Astrocyte of the spinal cord (primary cell): ENCODE results near the gene NEU4.

Source experiments
- DNase-seq: peaks from one replicate; pipeline ENCODE4 v3.0.0; 2011; ENCODE audit warnings: low read depth, low spot score
- H3K4me3 ChIP-seq: 2 replicates; pipeline ENCODE4 v1.5.1; 2011; ENCODE audit warnings: low read depth, mild to moderate bottlenecking, low read length, moderate library complexity
- CTCF ChIP-seq: IDR thresholded peaks from 2 replicates; pipeline ENCODE4 v1.5.1; 2012; ENCODE audit warnings: low read depth, mild to moderate bottlenecking, low read length, inconsistent platforms
- in situ Hi-C: cut with HindIII; loops from 2 replicates; pipeline ENCODE4 v1.10.0; 2017; ENCODE audit warnings: low sequenced_read_pairs

The NEU4 gene

GRCh38 chr2:241770936-241771285 is 38.1 kb upstream of the NEU4 start:
- DNase-seq, result no peak
- in situ Hi-C loops, result no loop called here
- H3K4me3 ChIP-seq, result no peak overlapping the region
- no peak for TF ChIP-seq CTCF

GRCh38 chr2:241771286-241772062 is 37.5 kb upstream of the NEU4 start:
- no peak for TF ChIP-seq CTCF
- no peak overlapping the region for H3K4me3 ChIP-seq
- DNase-seq, result no peak
- in situ Hi-C loops, result no loop called here

DNA sequence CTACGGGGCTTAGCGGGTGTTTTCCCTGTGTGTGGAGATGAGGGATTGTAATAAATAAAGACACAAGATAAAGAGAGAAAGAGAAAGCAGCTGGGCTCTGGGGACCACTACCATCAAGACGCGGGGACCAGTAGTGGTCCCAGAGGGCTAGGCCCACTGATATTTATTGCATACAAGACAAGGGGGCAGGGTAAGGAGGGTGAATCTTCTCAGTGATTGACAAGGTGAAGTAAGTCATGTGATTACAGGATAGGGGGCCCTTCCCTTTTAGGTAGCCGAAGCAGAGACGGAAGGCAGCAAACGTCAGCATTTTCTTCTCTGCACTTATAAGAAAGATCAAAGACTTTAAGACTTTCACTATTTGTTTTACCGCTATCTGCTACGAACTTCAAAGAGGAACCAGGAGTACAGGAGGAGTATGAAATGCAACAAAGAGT is 36.9 kb upstream of the NEU4 start:
- in situ Hi-C loops, result no loop called here
- no peak overlapping the region for H3K4me3 ChIP-seq
- no peak for TF ChIP-seq CTCF
- DNase-seq, result no peak

GRCh38 chr2:241773511-241774418 is 35.2 kb upstream of the NEU4 start:
- no peak for TF ChIP-seq CTCF
- no peak for DNase-seq
- no peak overlapping the region for H3K4me3 ChIP-seq
- in situ Hi-C loops, result no loop called here

- in situ Hi-C loops, result no loop called here
- TF ChIP-seq CTCF, result no peak
- peak; percentile 74 for DNase-seq
- no peak overlapping the region for H3K4me3 ChIP-seq
Observed at GRCh38 chr2:241774419-241775222, 34.4 kb upstream of the NEU4 start.
